ENCODE results near the gene CELF2. TPM values are rescaled to one million over a fixed set of nuclear protein-coding genes. Genes with fewer than 3 reads are reported as not detected.
A peak's percentile ranks its signal among the peaks of the same experiment; 100 is the strongest.

Gene CELF2
- polyA plus RNA-seq, 1 donor from 2014 or later, result 55.5 TPM

- TF ChIP-seq REST (IDR thresholded peaks at IDR 0.05; ENCODE audit: borderline replicate concordance) (no peak), POLR2AphosphoS5 (IDR thresholded peaks at IDR 0.05) (no peak)
These were observed 68.6 kb downstream of the CELF2 start (continued) for GRCh38 chr10:11086177-11086840.

GRCh38 chr10:11087372-11087771 lies 69.7 kb downstream of the CELF2 start:
- Histone ChIP-seq H3K9ac (ENCODE audit: low read length) (peak overlapping the region; percentile 27), H3K9me2 (ENCODE audit: insufficient read depth, low read length) (no peaks in the 10 kb centered on the region), H3K4me2 (ENCODE audit: low read length) (no peak overlapping the region), H3F3A (ENCODE audit: insufficient read depth, low read length, poor library complexity, severe bottlenecking) (no peaks in the 10 kb centered on the region), H3K27ac (ENCODE audit: low read length) (peak overlapping the region; percentile 72), H3K36me3 (ENCODE audit: insufficient read depth, low read length) (no peaks in the 10 kb centered on the region), H3K4me3 (ENCODE audit: low read length) (peak overlapping the region; percentile 47), H3K9me3 (ENCODE audit: low read length) (no peaks in the 10 kb centered on the region), H3K27me3 (ENCODE audit: insufficient read depth, low read depth, low read length) (no peaks in the 10 kb centered on the region), H4K20me1 (ENCODE audit: insufficient read depth) (no peaks in the 10 kb centered on the region), H3K79me2 (replicated peaks; ENCODE audit: insufficient read depth, low read length) (peaks cover 25% of the 10 kb centered on the region), H2AFZ (ENCODE audit: low read depth, low read length) (no peak overlapping the region)
- TF ChIP-seq EZH2 (IDR thresholded peaks at IDR 0.05; ENCODE audit: borderline replicate concordance, insufficient read depth, low read length, poor library complexity, severe bottlenecking) (no peak), TAF1 (IDR thresholded peaks at IDR 0.05; ENCODE audit: low read depth) (no peak), CTCF (IDR thresholded peaks at IDR 0.05; ENCODE audit: poor library complexity, severe bottlenecking) (no peak), EP300 (conservative IDR thresholded peaks at IDR 0.05; ENCODE audit: poor library complexity, severe bottlenecking) (peak; percentile 96), SMC3 (conservative IDR thresholded peaks at IDR 0.05; ENCODE audit: poor library complexity) (peak; percentile 24), MXI1 (conservative IDR thresholded peaks at IDR 0.05; ENCODE audit: poor library complexity, severe bottlenecking) (no peak), REST (IDR thresholded peaks at IDR 0.05; ENCODE audit: borderline replicate concordance) (no peak), RAD21 (conservative IDR thresholded peaks at IDR 0.05) (no peak), POLR2AphosphoS5 (IDR thresholded peaks at IDR 0.05) (peak; percentile 81)
